Body of pancreas (tissue), 4 donors: ENCODE measurements around the gene CST2.
"Not testable (repeated sequence)": the region's sequence is repeated elsewhere in the genome, so short reads cannot be mapped to it uniquely, and the experiment has no call there.

ENCODE experiments used
- POLR2A ChIP-seq, 3 donors: fragments of 450-650 bp; IDR thresholded peaks; one replicate each; pipeline ENCODE4 v1.6.1; 2016; ENCODE audit warnings: antibody characterized with exemption in 3 of 3, mild to moderate bottlenecking in 2 of 3
- TF ChIP-seq, protein P1 (sequence below), 7 experiments: fragments of 450-650 bp in 4 of 7; fragments of 200-600 bp in 3 of 7; sonication (generic) in 3 of 7; IDR thresholded peaks; one replicate each; pipeline ENCODE4 v1.5.1; 2016 to 2019; ENCODE audit warnings: antibody characterized with exemption in 7 of 7

DNA sequence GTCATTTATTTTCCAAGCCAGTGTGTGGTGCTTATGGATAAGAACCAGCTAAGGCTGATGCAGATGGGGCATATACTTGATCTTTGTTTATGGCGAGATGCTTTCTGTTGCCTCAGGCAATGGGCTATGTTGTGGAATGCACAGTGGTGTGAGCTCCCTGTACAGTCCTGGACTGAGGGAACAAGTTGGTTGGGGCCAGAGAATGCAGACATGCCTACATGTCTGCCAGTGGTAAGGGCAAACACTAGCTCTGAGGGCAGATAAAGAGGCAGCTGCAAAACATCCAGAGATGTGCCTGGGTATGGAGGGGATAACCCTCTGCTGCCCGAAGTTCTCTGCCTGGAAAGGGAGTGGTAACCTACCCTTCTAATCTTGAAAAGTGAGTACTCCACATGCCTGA is 16.2 kb downstream of the CST2 start:
- TF ChIP-seq, protein P1, sequence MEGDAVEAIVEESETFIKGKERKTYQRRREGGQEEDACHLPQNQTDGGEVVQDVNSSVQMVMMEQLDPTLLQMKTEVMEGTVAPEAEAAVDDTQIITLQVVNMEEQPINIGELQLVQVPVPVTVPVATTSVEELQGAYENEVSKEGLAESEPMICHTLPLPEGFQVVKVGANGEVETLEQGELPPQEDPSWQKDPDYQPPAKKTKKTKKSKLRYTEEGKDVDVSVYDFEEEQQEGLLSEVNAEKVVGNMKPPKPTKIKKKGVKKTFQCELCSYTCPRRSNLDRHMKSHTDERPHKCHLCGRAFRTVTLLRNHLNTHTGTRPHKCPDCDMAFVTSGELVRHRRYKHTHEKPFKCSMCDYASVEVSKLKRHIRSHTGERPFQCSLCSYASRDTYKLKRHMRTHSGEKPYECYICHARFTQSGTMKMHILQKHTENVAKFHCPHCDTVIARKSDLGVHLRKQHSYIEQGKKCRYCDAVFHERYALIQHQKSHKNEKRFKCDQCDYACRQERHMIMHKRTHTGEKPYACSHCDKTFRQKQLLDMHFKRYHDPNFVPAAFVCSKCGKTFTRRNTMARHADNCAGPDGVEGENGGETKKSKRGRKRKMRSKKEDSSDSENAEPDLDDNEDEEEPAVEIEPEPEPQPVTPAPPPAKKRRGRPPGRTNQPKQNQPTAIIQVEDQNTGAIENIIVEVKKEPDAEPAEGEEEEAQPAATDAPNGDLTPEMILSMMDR (IDR thresholded peaks at IDR 0.05): not testable (repeated sequence)
- not testable (repeated sequence) for TF ChIP-seq POLR2A (IDR thresholded peaks at IDR 0.05)
